PC-9 (cell line): Measurements from ENCODE around the gene GAP43.

Experiments
- CTCF ChIP-seq: fragments of 200-600 bp; sonication (generic); conservative IDR thresholded peaks from 2 replicates; pipeline ENCODE4 v1.6.1; 2017; ENCODE audit warnings: mixed run types, antibody characterized with exemption, mild to moderate bottlenecking, moderate library complexity
- EZH2 ChIP-seq: fragments of 200-600 bp; sonication (generic); IDR thresholded peaks from 2 replicates; pipeline ENCODE4 v1.8.0; 2017; ENCODE audit warnings: antibody characterized with exemption, low read depth

GRCh38 chr3:115728013-115728412 is 104.7 kb downstream of the GAP43 start:
- no peak for TF ChIP-seq CTCF
- no peak for TF ChIP-seq EZH2
